HUES64 (cell line): ENCODE results near the gene MX1.

Experiments used
- H3K27ac ChIP-seq: 2 replicates; pipeline ENCODE4 v1.7.0; 2013; ENCODE audit warnings: low read depth, low read length, inconsistent platforms
- H3K27me3 ChIP-seq: 2 replicates; pipeline ENCODE4 v1.6.1; 2013; ENCODE audit warnings: mild to moderate bottlenecking, low read length; ENCODE audit not compliant: insufficient read depth
- H3K36me3 ChIP-seq: 2 replicates; pipeline ENCODE4 v1.6.1; 2013; ENCODE audit warnings: mild to moderate bottlenecking, low read length; ENCODE audit not compliant: insufficient read depth
- H3K4me1 ChIP-seq: 2 replicates; pipeline ENCODE4 v1.6.1; 2013; ENCODE audit warnings: mild to moderate bottlenecking, low read length, moderate library complexity; ENCODE audit not compliant: insufficient read depth
- H3K4me3 ChIP-seq: 2 replicates; pipeline ENCODE4 v1.5.1; 2013; ENCODE audit warnings: mild to moderate bottlenecking, low read length, moderate library complexity
- H3K9ac ChIP-seq: 2 replicates; pipeline ENCODE4 v1.6.1; 2013; ENCODE audit warnings: mild to moderate bottlenecking, low read depth, low read length
- H3K9me3 ChIP-seq: 2 replicates; pipeline ENCODE4 v1.6.1; 2013; ENCODE audit warnings: low read depth, low read length; ENCODE audit not compliant: insufficient read depth
- WGBS: fragments of 150-250, 120-280 bp; methylation state at CpG from one replicate; pipeline ENCODE4 v1.1.7; 2013; ENCODE audit warnings: missing lambda C conversion rate; 5-methylcytosine and 5-hydroxymethylcytosine counted together

Gene MX1

GRCh38 chr21:41425588-41425953 lies 468 bp upstream of the MX1 start:
- H3K9me3 ChIP-seq = no peaks in the 10 kb centered on the region
- H3K27me3 ChIP-seq = peaks cover 63% of the 10 kb centered on the region
- H3K4me3 ChIP-seq = peak overlapping the region; percentile 70
- H3K4me1 ChIP-seq = peaks cover 6% of the 10 kb centered on the region; the same call in 1 of the 2 replicates
- no peaks in the 10 kb centered on the region for H3K36me3 ChIP-seq
- 59% methylated on average over 7 of the region's 7 CpGs for WGBS
- peak overlapping the region; percentile 52 for H3K9ac ChIP-seq
- H3K27ac ChIP-seq = no peak overlapping the region

- Histone ChIP-seq H3K27ac (no peak overlapping the region), H3K4me3 (peak overlapping the region; percentile 70), H3K27me3 (peaks cover 61% of the 10 kb centered on the region), H3K36me3 (no peaks in the 10 kb centered on the region), H3K4me1 (peaks cover 4% of the 10 kb centered on the region; the same call in 1 of the 2 replicates), H3K9me3 (no peaks in the 10 kb centered on the region), H3K9ac (no peak overlapping the region)
- WGBS = 21% methylated on average over 32 of the region's 41 CpGs
These were observed 801 bp downstream of the MX1 start for GRCh38 chr21:41426676-41427404.

- H3K4me3 ChIP-seq = no peak overlapping the region
- H3K36me3 ChIP-seq = no peaks in the 10 kb centered on the region
- H3K27me3 ChIP-seq = peaks cover 54% of the 10 kb centered on the region
- 91% methylated on average over 8 of the region's 8 CpGs for WGBS
- H3K9me3 ChIP-seq = no peaks in the 10 kb centered on the region
- H3K9ac ChIP-seq = no peak overlapping the region
- H3K4me1 ChIP-seq = peaks cover 5% of the 10 kb centered on the region
- no peak overlapping the region for H3K27ac ChIP-seq
These were observed 1.5 kb downstream of the MX1 start for GRCh38 chr21:41427556-41427955.

GRCh38 chr21:41428311-41428710 lies 2.3 kb downstream of the MX1 start:
- Histone ChIP-seq H3K9ac (no peak overlapping the region), H3K4me3 (no peak overlapping the region), H3K36me3 (no peaks in the 10 kb centered on the region), H3K4me1 (peaks cover 10% of the 10 kb centered on the region), H3K27ac (no peak overlapping the region), H3K27me3 (peaks cover 52% of the 10 kb centered on the region), H3K9me3 (no peaks in the 10 kb centered on the region)
- WGBS = 92% methylated on average over 8 of the region's 8 CpGs

- H3K36me3 ChIP-seq = no peaks in the 10 kb centered on the region
- H3K4me3 ChIP-seq = no peak overlapping the region
- no peak overlapping the region for H3K27ac ChIP-seq
- WGBS = 93% methylated on average over 6 of the region's 6 CpGs
- peaks cover 10% of the 10 kb centered on the region for H3K4me1 ChIP-seq
- no peak overlapping the region for H3K9ac ChIP-seq
- H3K27me3 ChIP-seq = peaks cover 50% of the 10 kb centered on the region
- no peaks in the 10 kb centered on the region for H3K9me3 ChIP-seq
These were observed 2.8 kb downstream of the MX1 start for GRCh38 chr21:41428847-41429246.

GRCh38 chr21:41429305-41429704 lies 3.3 kb downstream of the MX1 start:
- peaks cover 10% of the 10 kb centered on the region for H3K4me1 ChIP-seq
- H3K9ac ChIP-seq = no peak overlapping the region
- H3K4me3 ChIP-seq = no peak overlapping the region
- 95% methylated on average over 3 of the region's 3 CpGs for WGBS
- peaks cover 45% of the 10 kb centered on the region for H3K27me3 ChIP-seq
- no peak overlapping the region for H3K27ac ChIP-seq
- H3K9me3 ChIP-seq = no peaks in the 10 kb centered on the region
- no peaks in the 10 kb centered on the region for H3K36me3 ChIP-seq

- 91% methylated on average over 8 of the region's 9 CpGs for WGBS
- Histone ChIP-seq H3K36me3 (no peaks in the 10 kb centered on the region), H3K9me3 (peaks cover 2% of the 10 kb centered on the region; the same call in 1 of the 2 replicates), H3K27me3 (peaks cover 38% of the 10 kb centered on the region), H3K4me1 (peaks cover 10% of the 10 kb centered on the region), H3K4me3 (no peak overlapping the region), H3K9ac (no peak overlapping the region), H3K27ac (no peak overlapping the region)
These were observed 4.0 kb downstream of the MX1 start for GRCh38 chr21:41429925-41430491.

GRCh38 chr21:41431788-41432548 lies 5.9 kb downstream of the MX1 start:
- Histone ChIP-seq H3K9ac (no peak overlapping the region), H3K27me3 (peaks cover 19% of the 10 kb centered on the region), H3K9me3 (peaks cover 3% of the 10 kb centered on the region; the same call in 1 of the 2 replicates), H3K4me3 (no peak overlapping the region), H3K36me3 (no peaks in the 10 kb centered on the region), H3K4me1 (peaks cover 8% of the 10 kb centered on the region), H3K27ac (no peak overlapping the region)
- 81% methylated on average over 16 of the region's 16 CpGs for WGBS

GRCh38 chr21:41432562-41433460 lies 6.8 kb downstream of the MX1 start:
- Histone ChIP-seq H3K9me3 (peaks cover 3% of the 10 kb centered on the region; the same call in 1 of the 2 replicates), H3K9ac (no peak overlapping the region), H3K36me3 (no peaks in the 10 kb centered on the region), H3K4me3 (no peak overlapping the region), H3K4me1 (peaks cover 6% of the 10 kb centered on the region), H3K27me3 (peaks cover 11% of the 10 kb centered on the region), H3K27ac (no peak overlapping the region)
- WGBS = 67% methylated on average over 8 of the region's 10 CpGs

GRCh38 chr21:41433566-41433965 lies 7.5 kb downstream of the MX1 start:
- Histone ChIP-seq H3K9ac (no peak overlapping the region), H3K27ac (no peak overlapping the region), H3K4me3 (no peak overlapping the region), H3K36me3 (no peaks in the 10 kb centered on the region), H3K4me1 (peaks cover 6% of the 10 kb centered on the region), H3K9me3 (peaks cover 3% of the 10 kb centered on the region; the same call in 1 of the 2 replicates), H3K27me3 (peaks cover 4% of the 10 kb centered on the region)
- WGBS = 90% methylated on average over 2 of the region's 2 CpGs
